ENCODE data around the gene ZNF805.
"Not testable (repeated sequence)": the region's sequence is repeated elsewhere in the genome, so short reads cannot be mapped to it uniquely, and the experiment has no call there.

ZNF805 gene

GRCh38 chr19:57248646-57249045 is 8.2 kb downstream of the ZNF805 start (continued):
- TF ChIP-seq REPIN1 (tag by site-specific recombination; IDR thresholded peaks at IDR 0.05; ENCODE audit: low read depth) = no peak
- no peak for TF ChIP-seq ZNF76 (tag by site-specific recombination; IDR thresholded peaks at IDR 0.05; ENCODE audit: borderline replicate concordance, low read depth)
- TF ChIP-seq HOXA7 (CRISPR knock-in tag; IDR thresholded peaks at IDR 0.05; ENCODE audit: borderline replicate concordance) = no peak

- peaks cover 42 to 90% of the 10 kb centered on the region in 2 experiments for H3K36me3 ChIP-seq (ENCODE audit: control insufficient read depth in 2 of 2, insufficient read depth in 1 of 2, low read length in 2 of 2)
- TF ChIP-seq ZNF837 (tag by site-specific recombination; IDR thresholded peaks at IDR 0.05) = no peak
- TF ChIP-seq ZNF514 (tag by site-specific recombination; IDR thresholded peaks at IDR 0.05) = no peak
- no peak for TF ChIP-seq ZNF658 (tag by site-specific recombination; IDR thresholded peaks at IDR 0.05)
- no peak for TF ChIP-seq ZNF140 (tag by site-specific recombination; IDR thresholded peaks at IDR 0.05)
- TF ChIP-seq GLIS2 (tag by site-specific recombination; IDR thresholded peaks at IDR 0.05) = no peak
- no peak for TF ChIP-seq ZNF792 (tag by site-specific recombination; IDR thresholded peaks at IDR 0.05)
- no peak for TF ChIP-seq ZNF157 (tag by site-specific recombination; IDR thresholded peaks at IDR 0.05)
- no peak for TF ChIP-seq ZNF274 (IDR thresholded peaks at IDR 0.05; ENCODE audit: low read length)
- no peak for TF ChIP-seq ZNF274 (tag by site-specific recombination; IDR thresholded peaks at IDR 0.05; ENCODE audit: borderline replicate concordance)
- no peak for TF ChIP-seq BCL11B (tag by site-specific recombination; IDR thresholded peaks at IDR 0.05; ENCODE audit: low read depth)
- no peak for TF ChIP-seq PRDM6 (tag by site-specific recombination; IDR thresholded peaks at IDR 0.05)
- TF ChIP-seq GLIS1 (tag by site-specific recombination; IDR thresholded peaks at IDR 0.05) = no peak
- no peak for TF ChIP-seq ZNF843 (tag by site-specific recombination; IDR thresholded peaks at IDR 0.05)
- H3K4me3 ChIP-seq (ENCODE audit: low read depth, low read length) = no peak overlapping the region
- H3K4me1 ChIP-seq (ENCODE audit: control insufficient read depth, insufficient read depth, low read length) = no peaks in the 10 kb centered on the region
- H3K9me3 ChIP-seq (ENCODE audit: control insufficient read depth, insufficient read depth, low read depth, low read length) = no peaks in the 10 kb centered on the region
- ChIA-PET CTCF (no interaction called here), POLR2A (no interaction called here)
- no peak overlapping the region for H3K27ac ChIP-seq (ENCODE audit: extremely low read depth, low read depth, low read length)
These were observed 8.9 kb downstream of the ZNF805 start for GRCh38 chr19:57249329-57249728.

DNA sequence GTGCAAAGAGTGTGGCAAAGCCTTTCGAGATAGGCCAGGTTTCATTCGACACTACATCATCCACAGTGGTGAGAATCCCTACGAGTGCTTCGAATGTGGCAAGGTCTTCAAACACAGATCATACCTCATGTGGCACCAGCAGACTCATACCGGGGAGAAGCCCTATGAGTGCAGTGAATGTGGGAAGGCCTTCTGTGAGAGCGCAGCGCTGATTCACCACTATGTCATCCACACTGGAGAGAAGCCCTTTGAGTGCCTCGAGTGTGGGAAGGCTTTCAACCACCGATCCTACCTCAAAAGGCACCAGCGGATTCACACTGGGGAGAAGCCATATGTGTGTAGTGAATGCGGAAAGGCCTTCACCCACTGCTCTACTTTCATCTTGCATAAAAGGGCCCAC is 13.3 kb downstream of the ZNF805 start:
- H3K9me3 ChIP-seq (ENCODE audit: control insufficient read depth, insufficient read depth, low read depth, low read length); POLR2A ChIA-PET; CTCF ChIA-PET; H3K27ac ChIP-seq (ENCODE audit: extremely low read depth, low read depth, low read length); H3K4me3 ChIP-seq (ENCODE audit: low read depth, low read length); H3K4me1 ChIP-seq (ENCODE audit: control insufficient read depth, insufficient read depth, low read length): not testable (repeated sequence)
- H3K36me3 ChIP-seq (ENCODE audit: control insufficient read depth in 2 of 2, insufficient read depth in 1 of 2, low read length in 2 of 2) = peaks cover 40 to 63% of the 10 kb centered on the region in 2 experiments

DNA sequence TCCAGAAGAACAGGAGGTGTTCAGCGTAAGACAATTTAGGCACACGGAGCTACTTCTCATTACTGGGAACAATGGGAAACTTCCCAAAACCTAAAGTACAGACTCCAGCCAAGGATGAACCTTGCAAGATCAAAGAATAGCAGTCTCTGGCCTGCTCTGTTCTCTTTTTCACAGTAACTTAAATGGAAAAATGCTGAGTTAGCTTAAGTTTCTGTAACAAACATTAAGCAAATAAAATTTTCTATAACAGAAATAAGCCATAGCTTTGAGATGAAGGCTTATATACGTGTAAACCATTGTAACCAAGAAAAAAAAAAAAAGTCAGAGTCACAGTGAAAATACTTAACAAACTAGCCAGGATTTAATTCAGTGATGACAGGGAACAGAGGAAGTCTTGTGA is 21.6 kb downstream of the ZNF805 start:
- ChIA-PET CTCF (interaction anchor here (0.5 kb wide), 1 partner anchor 1310 kb away, joined by 3 read pairs; no protein-coding TSS in a partner anchor), POLR2A (no interaction called here)
- H3K27ac ChIP-seq (ENCODE audit: extremely low read depth, low read depth, low read length) = no peak overlapping the region
- TF ChIP-seq HOXD13 (CRISPR knock-in tag; IDR thresholded peaks at IDR 0.05; ENCODE audit: borderline replicate concordance) (no peak), YY1 (tag by site-specific recombination; IDR thresholded peaks at IDR 0.05) (no peak), ZNF341 (tag by site-specific recombination; IDR thresholded peaks at IDR 0.05; ENCODE audit: low read depth) (no peak), SP7 (tag by site-specific recombination; IDR thresholded peaks at IDR 0.05) (no peak), PATZ1 (tag by site-specific recombination; IDR thresholded peaks at IDR 0.05) (no peak), TRIM28 (IDR thresholded peaks at IDR 0.05; ENCODE audit: borderline replicate concordance, low read length) (no peak), ZNF133 (tag by site-specific recombination; IDR thresholded peaks at IDR 0.05) (no peak), ZNF394 (tag by site-specific recombination; IDR thresholded peaks at IDR 0.05; ENCODE audit: borderline replicate concordance) (no peak), BCL11B (tag by site-specific recombination; IDR thresholded peaks at IDR 0.05; ENCODE audit: low read depth) (no peak), ZFP69B (tag by site-specific recombination; IDR thresholded peaks at IDR 0.05) (no peak), ZNF24 (tag by site-specific recombination; IDR thresholded peaks at IDR 0.05) (no peak), ZNF701 (tag by site-specific recombination; IDR thresholded peaks at IDR 0.05) (no peak), SCRT2 (tag by site-specific recombination; IDR thresholded peaks at IDR 0.05) (no peak)
- TF ChIP-seq, protein P1, sequence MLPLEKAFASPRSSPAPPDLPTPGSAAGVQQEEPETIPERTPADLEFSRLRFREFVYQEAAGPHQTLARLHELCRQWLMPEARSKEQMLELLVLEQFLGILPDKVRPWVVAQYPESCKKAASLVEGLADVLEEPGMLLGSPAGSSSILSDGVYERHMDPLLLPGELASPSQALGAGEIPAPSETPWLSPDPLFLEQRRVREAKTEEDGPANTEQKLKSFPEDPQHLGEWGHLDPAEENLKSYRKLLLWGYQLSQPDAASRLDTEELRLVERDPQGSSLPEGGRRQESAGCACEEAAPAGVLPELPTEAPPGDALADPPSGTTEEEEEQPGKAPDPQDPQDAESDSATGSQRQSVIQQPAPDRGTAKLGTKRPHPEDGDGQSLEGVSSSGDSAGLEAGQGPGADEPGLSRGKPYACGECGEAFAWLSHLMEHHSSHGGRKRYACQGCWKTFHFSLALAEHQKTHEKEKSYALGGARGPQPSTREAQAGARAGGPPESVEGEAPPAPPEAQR (tag by site-specific recombination; IDR thresholded peaks at IDR 0.05) = no peak

More for the DNA sequence above, 21.6 kb downstream of the ZNF805 start:
- H3K9me3 ChIP-seq (ENCODE audit: control insufficient read depth, insufficient read depth, low read depth, low read length) = no peaks in the 10 kb centered on the region
- H3K36me3 ChIP-seq (ENCODE audit: control insufficient read depth in 2 of 2, insufficient read depth in 1 of 2, low read length in 2 of 2) = peaks cover 15% of the 10 kb centered on the region in 2 experiments
- H3K4me1 ChIP-seq (ENCODE audit: control insufficient read depth, insufficient read depth, low read length) = no peaks in the 10 kb centered on the region
- H3K4me3 ChIP-seq (ENCODE audit: low read depth, low read length) = no peak overlapping the region
